GM19455 (cell line): ENCODE measurements around the gene AHDC1.

Experiments used
- ATAC-seq: cut with Tn5 transposase; IDR thresholded peaks from one replicate; pipeline ENCODE4 v1.9.1; 2021; ENCODE audit not compliant: unreplicated experiment

The AHDC1 gene

GRCh38 chr1:27583479-27583878 is 20.5 kb downstream of the AHDC1 start:
- no peak for ATAC-seq

- no peak for ATAC-seq
Measured at GRCh38 chr1:27581823-27582243, 22.1 kb downstream of the AHDC1 start.

- ATAC-seq, result no peak
Measured at GRCh38 chr1:27577504-27578188, 26.3 kb downstream of the AHDC1 start.

DNA sequence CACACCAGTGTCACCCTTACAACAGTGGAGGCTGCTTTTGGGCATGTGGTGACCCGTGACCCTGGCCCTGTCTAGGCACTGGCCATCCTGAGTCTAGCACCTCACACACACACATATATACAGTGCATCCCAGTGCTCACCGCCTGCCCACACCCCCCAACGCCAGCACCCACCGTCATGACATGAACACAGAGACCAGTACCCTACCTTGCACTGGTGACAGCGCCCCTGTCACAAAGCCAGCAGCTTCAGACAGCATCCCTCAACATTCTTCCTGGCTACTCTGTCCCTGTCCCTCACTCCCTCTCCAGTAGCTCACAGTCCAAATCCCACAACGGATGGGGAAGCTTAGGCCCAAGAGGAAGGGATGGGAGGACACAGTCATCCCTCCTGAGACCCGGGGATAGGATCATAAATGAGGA is 27.1 kb downstream of the AHDC1 start:
- no peak for ATAC-seq

- no peak for ATAC-seq
Measured at GRCh38 chr1:27575840-27576331, 28.1 kb downstream of the AHDC1 start.

GRCh38 chr1:27574871-27575831 is 28.8 kb downstream of the AHDC1 start:
- ATAC-seq, result no peak

DNA sequence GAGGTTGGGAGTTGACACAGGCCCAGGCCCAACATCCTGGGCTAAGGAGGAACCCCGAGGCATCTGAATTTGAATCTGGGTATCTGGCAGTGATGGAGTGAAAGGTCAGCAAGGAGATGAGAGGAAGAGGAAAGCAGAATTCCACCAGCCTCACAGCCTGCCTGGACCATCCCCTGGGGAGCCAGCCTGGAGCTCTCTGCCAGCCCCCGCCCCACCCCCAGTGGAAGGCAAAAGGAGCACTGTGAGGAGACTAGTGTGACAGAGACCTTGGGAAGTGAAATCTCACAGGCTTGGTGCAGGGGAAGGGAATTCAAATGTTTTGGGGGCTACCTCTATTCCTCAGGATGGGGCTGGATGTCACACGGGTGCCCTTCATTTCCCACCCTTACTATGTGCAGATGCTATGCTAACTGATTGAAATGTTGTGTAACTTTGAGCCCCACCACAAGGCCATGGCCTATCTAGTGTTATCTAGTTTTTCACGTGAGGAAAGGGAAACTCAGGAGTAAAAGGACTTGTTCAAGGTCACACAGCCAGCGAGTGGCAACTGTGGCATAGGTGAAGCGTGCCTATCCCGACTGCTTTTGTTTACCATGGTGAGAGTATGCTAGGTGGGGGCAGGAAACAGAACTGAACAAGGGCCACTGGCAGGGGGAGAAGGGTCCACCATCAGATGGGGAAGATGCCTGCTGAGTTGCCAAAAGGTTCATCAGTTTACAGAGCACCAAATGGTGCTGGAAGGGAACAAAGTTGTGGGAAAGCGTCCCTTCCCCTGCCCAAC is 29.8 kb downstream of the AHDC1 start:
- ATAC-seq, result no peak

GRCh38 chr1:27572679-27573426 is 31.1 kb downstream of the AHDC1 start:
- ATAC-seq, result no peak

- ATAC-seq, result no peak
Measured at GRCh38 chr1:27572019-27572678, 31.8 kb downstream of the AHDC1 start.

GRCh38 chr1:27571439-27572018 is 32.4 kb downstream of the AHDC1 start:
- no peak for ATAC-seq

- no peak for ATAC-seq
Measured at GRCh38 chr1:27570784-27571183, 33.2 kb downstream of the AHDC1 start.

DNA sequence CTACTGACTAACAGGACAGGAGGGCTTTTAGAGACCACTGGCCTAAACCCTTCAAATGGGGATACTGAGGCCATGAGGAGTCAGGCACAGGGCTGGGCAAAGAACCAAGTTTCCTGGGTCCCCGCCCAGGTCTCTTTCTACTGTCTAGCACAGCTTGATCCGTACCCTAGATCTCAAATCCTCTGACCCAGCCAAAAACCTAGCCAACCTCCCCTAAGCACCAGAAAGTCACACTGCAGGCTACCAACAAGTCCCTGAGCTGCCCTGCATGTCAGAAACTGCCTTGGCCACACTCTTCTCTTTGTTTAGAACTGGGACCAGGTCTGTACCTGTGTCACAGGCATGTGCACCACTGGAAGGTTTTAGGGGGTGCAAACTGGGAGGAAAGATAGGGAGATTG is 33.6 kb downstream of the AHDC1 start:
- no peak for ATAC-seq

DNA sequence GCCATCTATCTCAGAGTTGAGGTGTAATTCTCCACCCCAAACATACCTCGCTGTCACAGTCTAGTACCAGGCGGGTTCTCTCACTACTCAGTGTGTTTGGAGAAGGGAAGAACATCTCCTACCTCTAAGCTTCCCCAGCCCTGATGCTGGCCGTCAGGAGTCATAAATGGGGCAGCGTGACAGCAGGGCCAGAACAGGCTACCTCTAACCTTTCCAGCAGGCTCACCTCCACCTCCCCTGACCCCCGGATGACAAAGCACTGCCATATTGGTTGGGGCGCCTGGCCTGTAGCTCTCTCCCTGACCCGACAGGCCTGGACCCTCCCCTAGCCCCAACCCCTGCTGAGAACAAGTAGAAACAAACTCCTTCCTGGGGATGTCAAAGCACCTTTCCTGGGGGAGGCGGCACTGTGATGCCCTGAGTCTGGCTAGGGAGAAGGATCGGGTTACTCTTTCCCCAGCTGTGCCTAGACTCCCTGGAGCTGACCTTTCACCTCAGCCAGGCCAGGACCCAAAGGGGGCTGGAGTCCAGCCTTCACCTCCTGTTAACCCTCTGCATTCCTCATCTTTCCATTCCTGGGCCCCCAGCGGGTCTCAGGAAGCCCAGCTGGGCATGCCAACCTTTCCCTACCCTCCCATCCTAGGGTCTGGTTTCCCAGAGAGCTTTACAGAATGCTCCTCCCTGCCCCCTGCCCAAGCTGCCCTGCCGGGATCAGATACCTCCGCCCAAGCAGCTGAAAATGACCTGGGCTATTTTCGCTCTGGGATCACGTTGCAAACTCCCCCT is 34.2 kb downstream of the AHDC1 start:
- ATAC-seq, result no peak

DNA sequence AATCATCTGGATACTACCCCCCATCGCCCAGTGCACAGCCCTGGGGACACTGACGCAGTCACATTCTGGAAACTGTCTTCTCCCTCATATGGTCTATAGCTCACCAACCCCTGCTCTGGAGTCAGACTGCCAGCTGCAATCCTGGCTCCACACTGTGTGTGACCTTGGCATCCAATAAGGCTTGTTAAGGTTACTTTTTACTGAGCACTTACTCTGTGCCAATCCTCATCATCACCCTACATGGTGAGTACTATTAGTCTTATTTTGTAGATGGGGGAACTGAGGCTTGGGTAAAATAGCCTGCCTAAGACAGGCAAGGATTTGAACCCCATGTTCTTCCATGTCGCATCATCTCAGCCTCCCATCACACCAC is 34.9 kb downstream of the AHDC1 start:
- ATAC-seq, result no peak

DNA sequence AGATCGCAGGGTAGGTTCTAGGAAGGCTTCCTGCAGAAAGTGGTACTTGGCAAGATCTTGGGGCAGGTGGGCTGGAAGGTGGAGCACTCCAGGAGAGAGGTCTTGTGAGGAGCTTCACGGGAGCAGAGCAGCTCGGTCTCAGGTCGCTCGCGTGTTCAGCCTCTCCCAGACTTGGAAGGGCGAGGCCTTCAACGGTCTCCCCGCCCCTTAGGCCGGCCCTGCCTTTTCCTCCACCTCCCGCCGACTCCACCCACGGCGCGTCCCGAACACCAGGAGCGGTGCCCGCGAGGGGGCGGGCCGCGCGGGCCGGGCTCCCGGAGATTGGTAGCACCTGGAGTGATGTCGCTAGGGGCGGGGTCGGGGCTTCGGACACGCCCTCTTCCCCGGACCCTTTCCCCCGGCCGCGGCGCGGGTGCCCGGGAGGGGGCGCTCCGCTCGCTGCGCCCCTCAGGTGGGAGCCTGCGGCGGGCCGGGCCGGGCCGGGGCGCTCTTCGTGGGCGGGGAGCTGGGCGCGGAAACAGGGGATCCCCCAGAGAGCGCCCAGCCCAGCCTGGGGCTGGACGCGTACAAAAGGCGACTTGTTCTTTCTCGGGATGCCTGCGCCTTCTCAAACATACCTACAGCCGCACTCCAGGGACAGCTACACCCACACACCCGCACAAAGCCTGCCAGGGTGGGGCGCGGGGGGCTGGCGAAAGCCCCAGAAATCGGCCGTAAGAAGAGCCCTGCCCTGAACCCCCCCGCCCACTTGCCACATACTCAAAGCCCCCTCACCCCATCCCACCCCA is 35.5 kb downstream of the AHDC1 start:
- peak; percentile 91 for ATAC-seq

DNA sequence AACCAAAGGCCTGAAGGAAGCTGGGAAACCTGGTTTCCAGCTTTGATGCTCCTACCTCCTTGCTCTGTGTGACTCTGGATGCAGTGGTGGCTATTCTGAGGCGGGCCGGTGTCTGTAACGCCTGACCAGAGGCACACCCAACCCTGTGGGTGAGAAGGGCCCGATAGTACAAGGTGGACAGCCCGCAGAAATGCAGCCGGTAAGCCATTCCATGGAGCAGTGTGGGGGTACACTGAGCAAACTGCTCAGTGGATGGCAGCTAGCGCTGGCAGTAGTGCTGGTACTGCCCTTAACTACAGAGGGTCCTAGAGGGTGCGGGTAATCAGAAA is 36.0 kb downstream of the AHDC1 start:
- no peak for ATAC-seq

GRCh38 chr1:27567146-27567526 is 36.8 kb downstream of the AHDC1 start:
- ATAC-seq, result no peak

- no peak for ATAC-seq
Measured at GRCh38 chr1:27566462-27567145, 37.3 kb downstream of the AHDC1 start.
